Measurements from ENCODE around the gene MED9. TPM values are rescaled to one million over a fixed set of nuclear protein-coding genes. Genes with fewer than 3 reads are reported as not detected.

The MED9 gene
- total and polyA plus RNA-seq, 2 donors (not counting 3 experiments of a cell fraction or from before 2014, with no cell fraction given) = 15.1 to 18.2 TPM

GRCh38 chr17:17434477-17434876 lies 42.3 kb upstream of the MED9 start:
- no peaks in the 10 kb centered on the region for H3K79me2 ChIP-seq (ENCODE audit: control insufficient read depth, insufficient read depth, low read length)

More at GRCh38 chr17:17434477-17434876, 42.3 kb upstream of the MED9 start:
- Histone ChIP-seq H3K4me2 (ENCODE audit: insufficient read depth, low read length) (no peak overlapping the region), H3K36me3 (ENCODE audit: control insufficient read depth in 2 of 2, extremely low read depth in 1 of 2, insufficient read depth in 2 of 2, low read length in 2 of 2) (no peaks in the 10 kb centered on the region), H3K27ac (ENCODE audit: insufficient read depth, low read depth, low read length) (no peak overlapping the region), H3K9me1 (replicated peaks; ENCODE audit: control insufficient read depth, extremely low read depth, insufficient read depth, low read length) (no peaks in the 10 kb centered on the region), H3K9ac (replicated peaks; ENCODE audit: extremely low read depth, insufficient read depth, low read length) (no peak overlapping the region), H3K27me3 (ENCODE audit: control insufficient read depth in 2 of 2, insufficient read depth in 2 of 2, low read length in 2 of 2) (peaks cover 0 to 9% of the 10 kb centered on the region in 2 experiments), H4K20me1 (replicated peaks; ENCODE audit: control insufficient read depth, extremely low read depth, insufficient read depth, low read length) (no peaks in the 10 kb centered on the region), H3K4me3 (replicated peaks in 1 of 3; ENCODE audit: insufficient read depth in 1 of 3, low read depth in 1 of 3, low read length in 3 of 3) (no peak overlapping the region), H2AFZ (ENCODE audit: low read depth, low read length) (no peak overlapping the region), H3K9me3 (replicated peaks; ENCODE audit: control insufficient read depth, insufficient read depth, low read length) (no peaks in the 10 kb centered on the region), H3K4me1 (ENCODE audit: control insufficient read depth, extremely low read depth, insufficient read depth, low read length) (peaks cover 12% of the 10 kb centered on the region)
- BruUV-seq (replicated peaks) = no TSS peak
- POLR2A ChIA-PET = no interaction called here
- FAIRE-seq = no peak
- no peak for DNase-seq (ENCODE audit: low read depth, low spot score)
- dilution Hi-C loops (cut with MboI; ENCODE audit: extremely low pct_ligation_motif_present, low sequenced_read_pairs) = no loop called here
- CTCF ChIA-PET = interaction anchor here (1.5 kb wide), 1 partner anchor 38 kb away, joined by 3 read pairs; no protein-coding TSS in a partner anchor
- intact Hi-C loops (cut with micrococcal nuclease) = no loop called here
- no peak for TF ChIP-seq JUN (IDR thresholded peaks at IDR 0.05; ENCODE audit: borderline replicate concordance, insufficient read depth, insufficient read length, low read depth)
- TF ChIP-seq MYC (IDR thresholded peaks at IDR 0.05; ENCODE audit: low read depth, low read length) = no peak
- no peak for TF ChIP-seq POLR2A (IDR thresholded peaks at IDR 0.05; ENCODE audit: low read depth, low read length)
- no peak for TF ChIP-seq EZH2 (IDR thresholded peaks at IDR 0.05; ENCODE audit: borderline replicate concordance, low read depth, low read length, severe bottlenecking)
- TF ChIP-seq CTCF (IDR thresholded peaks at IDR 0.05; ENCODE audit: extremely low read depth in 1 of 2, insufficient read depth in 1 of 2, low read depth in 1 of 2, low read length in 2 of 2) = no peak
- TF ChIP-seq POLR2AphosphoS5 (IDR thresholded peaks at IDR 0.05; ENCODE audit: insufficient read depth, low read depth, low read length) = no peak
- TF ChIP-seq MAX (IDR thresholded peaks at IDR 0.05; ENCODE audit: insufficient read depth, insufficient read length) = no peak
- no peak for TF ChIP-seq GATA2 (IDR thresholded peaks at IDR 0.05; ENCODE audit: insufficient read depth, insufficient read length, low read depth, low read length)
- no peak for TF ChIP-seq FOS (IDR thresholded peaks at IDR 0.05; ENCODE audit: borderline replicate concordance, insufficient read depth, low read length)

Measured in endothelial cell of umbilical vein (primary cell).